ENCODE measurements around the gene GARS1. TPM values are rescaled to one million over a fixed set of nuclear protein-coding genes. Genes with fewer than 3 reads are reported as not detected.

Gene GARS1, protein sequence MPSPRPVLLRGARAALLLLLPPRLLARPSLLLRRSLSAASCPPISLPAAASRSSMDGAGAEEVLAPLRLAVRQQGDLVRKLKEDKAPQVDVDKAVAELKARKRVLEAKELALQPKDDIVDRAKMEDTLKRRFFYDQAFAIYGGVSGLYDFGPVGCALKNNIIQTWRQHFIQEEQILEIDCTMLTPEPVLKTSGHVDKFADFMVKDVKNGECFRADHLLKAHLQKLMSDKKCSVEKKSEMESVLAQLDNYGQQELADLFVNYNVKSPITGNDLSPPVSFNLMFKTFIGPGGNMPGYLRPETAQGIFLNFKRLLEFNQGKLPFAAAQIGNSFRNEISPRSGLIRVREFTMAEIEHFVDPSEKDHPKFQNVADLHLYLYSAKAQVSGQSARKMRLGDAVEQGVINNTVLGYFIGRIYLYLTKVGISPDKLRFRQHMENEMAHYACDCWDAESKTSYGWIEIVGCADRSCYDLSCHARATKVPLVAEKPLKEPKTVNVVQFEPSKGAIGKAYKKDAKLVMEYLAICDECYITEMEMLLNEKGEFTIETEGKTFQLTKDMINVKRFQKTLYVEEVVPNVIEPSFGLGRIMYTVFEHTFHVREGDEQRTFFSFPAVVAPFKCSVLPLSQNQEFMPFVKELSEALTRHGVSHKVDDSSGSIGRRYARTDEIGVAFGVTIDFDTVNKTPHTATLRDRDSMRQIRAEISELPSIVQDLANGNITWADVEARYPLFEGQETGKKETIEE
- total RNA-seq (ENCODE audit: low replicate concordance): 95.9 and 116 TPM in 2 replicates

DNA sequence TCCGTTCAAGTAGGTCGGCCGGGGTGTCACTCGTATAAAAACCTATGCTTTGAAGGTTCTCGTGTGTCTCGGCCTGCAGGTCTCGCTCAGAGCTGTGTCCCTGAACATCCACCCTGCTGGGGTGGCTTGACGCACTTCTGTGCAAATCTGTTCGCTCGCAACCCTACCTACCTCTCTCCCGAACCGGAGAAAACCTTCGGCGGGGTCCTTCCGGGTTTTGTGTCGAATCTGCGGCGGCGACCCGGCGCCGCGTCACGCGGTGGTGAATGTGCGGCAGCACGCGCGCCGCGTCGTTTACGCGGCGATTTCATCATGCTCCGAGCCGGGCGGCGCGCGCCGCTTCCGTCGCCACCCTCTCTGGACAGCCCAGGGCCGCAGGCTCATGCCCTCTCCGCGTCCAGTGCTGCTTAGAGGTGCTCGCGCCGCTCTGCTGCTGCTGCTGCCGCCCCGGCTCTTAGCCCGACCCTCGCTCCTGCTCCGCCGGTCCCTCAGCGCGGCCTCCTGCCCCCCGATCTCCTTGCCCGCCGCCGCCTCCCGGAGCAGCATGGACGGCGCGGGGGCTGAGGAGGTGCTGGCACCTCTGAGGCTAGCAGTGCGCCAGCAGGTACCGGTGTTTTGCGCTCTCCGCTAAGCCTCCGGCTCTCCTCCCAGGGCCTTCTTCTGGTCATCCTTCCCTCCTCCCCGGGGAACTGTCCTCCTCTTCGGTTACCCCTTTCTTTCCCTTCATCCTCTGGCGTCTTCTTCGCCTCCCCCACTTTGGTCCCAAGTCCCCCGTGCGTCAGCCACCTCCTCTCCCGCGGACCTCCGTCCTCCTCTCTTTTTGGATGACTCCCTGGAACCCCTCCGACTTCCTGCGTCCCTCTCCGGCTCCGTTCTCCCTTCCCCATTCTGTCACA is at the start of gene GARS1:
TSS of gene GARS1 (plus strand) at position 339 of the 896 bp plus-strand sequence. CDS start at position 383, 44 bp downstream.
- Mint-ChIP-seq H3K9me3 (no peaks in the 10 kb centered on the region), H3K27me3 (ENCODE audit: insufficient read depth, low read depth) (peaks cover 2% of the 10 kb centered on the region), H3K4me3 (peak within 1 kb of the TSS; percentile 98), H3K27ac (peak within 1 kb of the TSS; percentile 84), H3K36me3 (no peaks in the 10 kb centered on the region), H3K4me1 (peaks cover 18% of the 10 kb centered on the region)
- H3K9me3 ChIP-seq (ENCODE audit: low read depth): no peaks in the 10 kb centered on the region
- H3K79me2 ChIP-seq (ENCODE audit: low read depth): peaks cover 64% of the 10 kb centered on the region
- H3K4me3 ChIP-seq: peak within 1 kb of the TSS; percentile 91
- DNase-seq (ENCODE audit: low spot score): peak; percentile 95
- H3K36me3 ChIP-seq: no peaks in the 10 kb centered on the region
- H3K4me2 ChIP-seq: peak within 1 kb of the TSS; percentile 95
- TF ChIP-seq EZH2 (IDR thresholded peaks at IDR 0.05) (peak; percentile 30), EZH2phosphoT487 (IDR thresholded peaks at IDR 0.05) (no peak)
- TF ChIP-seq, protein P1, sequence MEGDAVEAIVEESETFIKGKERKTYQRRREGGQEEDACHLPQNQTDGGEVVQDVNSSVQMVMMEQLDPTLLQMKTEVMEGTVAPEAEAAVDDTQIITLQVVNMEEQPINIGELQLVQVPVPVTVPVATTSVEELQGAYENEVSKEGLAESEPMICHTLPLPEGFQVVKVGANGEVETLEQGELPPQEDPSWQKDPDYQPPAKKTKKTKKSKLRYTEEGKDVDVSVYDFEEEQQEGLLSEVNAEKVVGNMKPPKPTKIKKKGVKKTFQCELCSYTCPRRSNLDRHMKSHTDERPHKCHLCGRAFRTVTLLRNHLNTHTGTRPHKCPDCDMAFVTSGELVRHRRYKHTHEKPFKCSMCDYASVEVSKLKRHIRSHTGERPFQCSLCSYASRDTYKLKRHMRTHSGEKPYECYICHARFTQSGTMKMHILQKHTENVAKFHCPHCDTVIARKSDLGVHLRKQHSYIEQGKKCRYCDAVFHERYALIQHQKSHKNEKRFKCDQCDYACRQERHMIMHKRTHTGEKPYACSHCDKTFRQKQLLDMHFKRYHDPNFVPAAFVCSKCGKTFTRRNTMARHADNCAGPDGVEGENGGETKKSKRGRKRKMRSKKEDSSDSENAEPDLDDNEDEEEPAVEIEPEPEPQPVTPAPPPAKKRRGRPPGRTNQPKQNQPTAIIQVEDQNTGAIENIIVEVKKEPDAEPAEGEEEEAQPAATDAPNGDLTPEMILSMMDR (IDR thresholded peaks at IDR 0.05): no peak
- H3K27me3 ChIP-seq: no peaks in the 10 kb centered on the region
- H4K20me1 ChIP-seq (ENCODE audit: low read depth): peaks cover 26% of the 10 kb centered on the region
- H3F3A ChIP-seq (ENCODE audit: low read depth): peaks cover 25% of the 10 kb centered on the region
- H3K9ac ChIP-seq: peak within 1 kb of the TSS; percentile 91
- H3K27ac ChIP-seq: peak within 1 kb of the TSS; percentile 91
- H2AFZ ChIP-seq (replicated peaks): peak within 1 kb of the TSS; percentile 89
- H3K4me1 ChIP-seq: peaks cover 19% of the 10 kb centered on the region

DNA sequence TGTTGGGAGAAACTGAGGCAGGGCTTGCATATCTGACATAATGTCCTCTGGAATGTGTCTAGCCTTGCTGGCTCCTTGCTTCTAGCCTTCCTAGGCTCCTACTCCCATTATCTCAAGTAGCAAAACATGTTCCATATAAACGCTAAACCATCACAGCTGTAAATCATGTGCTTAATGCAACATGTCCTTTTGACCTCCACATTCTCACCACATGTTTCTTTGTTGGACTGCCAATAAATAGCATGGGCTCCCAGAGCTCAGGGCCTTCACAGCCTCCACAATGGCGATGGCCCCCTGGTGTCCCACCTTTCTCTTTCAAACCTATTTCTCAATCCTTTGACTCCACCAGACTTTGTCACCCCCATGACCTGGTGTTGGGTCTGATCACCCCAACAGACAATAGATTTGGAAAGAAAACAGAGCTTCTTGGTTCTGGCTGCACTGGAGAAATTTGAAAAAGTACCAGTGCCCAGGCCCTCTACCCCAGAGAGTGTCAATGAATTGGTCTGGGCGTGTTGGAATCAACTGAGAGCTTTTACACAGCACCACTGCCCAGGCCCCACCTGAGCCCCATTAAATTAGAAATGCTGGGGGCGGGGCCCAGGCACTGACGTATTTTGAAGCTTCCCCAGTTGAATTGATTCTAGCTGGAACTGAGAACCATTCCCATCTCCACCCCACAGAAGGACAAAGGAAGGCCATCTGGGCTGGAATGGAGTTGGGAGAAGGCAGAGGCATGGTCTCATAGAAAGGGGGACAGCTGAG is 48.7 kb upstream of the GARS1 start:
- TF ChIP-seq EZH2phosphoT487 (IDR thresholded peaks at IDR 0.05) (no peak), EZH2 (IDR thresholded peaks at IDR 0.05) (no peak)
- TF ChIP-seq, protein P1 (IDR thresholded peaks at IDR 0.05): no peak
- no peak overlapping the region for H3K4me3 Mint-ChIP-seq
- H3K27me3 ChIP-seq: no peaks in the 10 kb centered on the region
- peaks cover 2% of the 10 kb centered on the region for H3K9me3 Mint-ChIP-seq
- H2AFZ ChIP-seq (replicated peaks): no peak overlapping the region
- H3K36me3 Mint-ChIP-seq: no peaks in the 10 kb centered on the region
- peak overlapping the region; percentile 86 for H3K27ac Mint-ChIP-seq
- H3K27ac ChIP-seq: no peak overlapping the region
- H3F3A ChIP-seq (ENCODE audit: low read depth): peaks cover 27% of the 10 kb centered on the region
- peaks cover 4% of the 10 kb centered on the region for H3K27me3 Mint-ChIP-seq (ENCODE audit: insufficient read depth, low read depth)
- H3K4me2 ChIP-seq: no peak overlapping the region
- H3K79me2 ChIP-seq (ENCODE audit: low read depth): no peaks in the 10 kb centered on the region
- H3K4me3 ChIP-seq: no peak overlapping the region
- DNase-seq (ENCODE audit: low spot score): no peak
- H3K4me1 ChIP-seq: peaks cover 33% of the 10 kb centered on the region
- H3K36me3 ChIP-seq: no peaks in the 10 kb centered on the region
- H3K4me1 Mint-ChIP-seq: peaks cover 44% of the 10 kb centered on the region
- no peaks in the 10 kb centered on the region for H3K9me3 ChIP-seq (ENCODE audit: low read depth)
- H3K9ac ChIP-seq: no peak overlapping the region
- H4K20me1 ChIP-seq (ENCODE audit: low read depth): no peaks in the 10 kb centered on the region

DNA sequence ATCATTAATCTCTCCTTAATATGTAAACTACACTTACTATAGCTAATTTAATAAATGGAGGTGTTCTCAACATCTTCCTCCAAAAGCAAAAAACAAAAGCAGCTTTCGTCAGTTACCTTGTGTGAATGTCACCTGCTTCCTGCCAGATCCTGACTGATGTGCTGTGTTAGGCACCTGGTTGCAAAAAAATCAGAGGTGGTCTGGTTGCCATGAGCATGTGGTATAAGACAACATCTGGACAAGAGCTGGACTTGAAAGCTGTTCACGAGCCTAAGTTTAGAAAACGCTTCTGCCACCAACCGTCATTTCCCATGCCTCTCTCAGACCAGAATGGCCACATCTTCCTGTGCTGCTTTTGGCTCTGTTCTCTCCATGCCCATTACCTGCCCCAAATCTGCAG is 48.1 kb upstream of the GARS1 start:
- Mint-ChIP-seq H3K27ac (peak overlapping the region; percentile 59), H3K27me3 (ENCODE audit: insufficient read depth, low read depth) (peaks cover 4% of the 10 kb centered on the region), H3K4me3 (no peak overlapping the region), H3K36me3 (no peaks in the 10 kb centered on the region), H3K9me3 (peaks cover 2% of the 10 kb centered on the region), H3K4me1 (peaks cover 48% of the 10 kb centered on the region)
- Histone ChIP-seq H4K20me1 (ENCODE audit: low read depth) (no peaks in the 10 kb centered on the region), H3K9me3 (ENCODE audit: low read depth) (no peaks in the 10 kb centered on the region), H3K27ac (no peak overlapping the region), H3K79me2 (ENCODE audit: low read depth) (no peaks in the 10 kb centered on the region), H3F3A (ENCODE audit: low read depth) (peaks cover 27% of the 10 kb centered on the region), H3K36me3 (no peaks in the 10 kb centered on the region), H3K4me3 (no peak overlapping the region), H3K4me1 (peaks cover 37% of the 10 kb centered on the region), H2AFZ (replicated peaks) (no peak overlapping the region), H3K9ac (no peak overlapping the region), H3K27me3 (no peaks in the 10 kb centered on the region), H3K4me2 (no peak overlapping the region)
- TF ChIP-seq, protein P1 (IDR thresholded peaks at IDR 0.05): no peak
- no peak for TF ChIP-seq EZH2phosphoT487 (IDR thresholded peaks at IDR 0.05)
- no peak for TF ChIP-seq EZH2 (IDR thresholded peaks at IDR 0.05)
- no peak for DNase-seq (ENCODE audit: low spot score)
